Epithelial cell of esophagus (primary cell): ENCODE measurements around the gene C5orf46.
"Not testable (repeated sequence)": the region's sequence is repeated elsewhere in the genome, so short reads cannot be mapped to it uniquely, and the experiment has no call there.

ENCODE experiments used
- DNase-seq: peaks from one replicate; pipeline ENCODE4 v3.0.0; 2010; ENCODE audit warnings: low read depth
- H3K4me3 ChIP-seq: 2 replicates; pipeline ENCODE4 v1.5.1; 2011; ENCODE audit warnings: mild to moderate bottlenecking, low read length, control low read depth
- TF ChIP-seq, protein P1 (sequence below): IDR thresholded peaks from 2 replicates; pipeline ENCODE4 v1.5.1; 2011; ENCODE audit warnings: low read depth, mild to moderate bottlenecking, low read length, control low read depth, inconsistent platforms; ENCODE audit not compliant: insufficient read depth; ENCODE audit errors: missing control alignments

C5orf46 gene

DNA sequence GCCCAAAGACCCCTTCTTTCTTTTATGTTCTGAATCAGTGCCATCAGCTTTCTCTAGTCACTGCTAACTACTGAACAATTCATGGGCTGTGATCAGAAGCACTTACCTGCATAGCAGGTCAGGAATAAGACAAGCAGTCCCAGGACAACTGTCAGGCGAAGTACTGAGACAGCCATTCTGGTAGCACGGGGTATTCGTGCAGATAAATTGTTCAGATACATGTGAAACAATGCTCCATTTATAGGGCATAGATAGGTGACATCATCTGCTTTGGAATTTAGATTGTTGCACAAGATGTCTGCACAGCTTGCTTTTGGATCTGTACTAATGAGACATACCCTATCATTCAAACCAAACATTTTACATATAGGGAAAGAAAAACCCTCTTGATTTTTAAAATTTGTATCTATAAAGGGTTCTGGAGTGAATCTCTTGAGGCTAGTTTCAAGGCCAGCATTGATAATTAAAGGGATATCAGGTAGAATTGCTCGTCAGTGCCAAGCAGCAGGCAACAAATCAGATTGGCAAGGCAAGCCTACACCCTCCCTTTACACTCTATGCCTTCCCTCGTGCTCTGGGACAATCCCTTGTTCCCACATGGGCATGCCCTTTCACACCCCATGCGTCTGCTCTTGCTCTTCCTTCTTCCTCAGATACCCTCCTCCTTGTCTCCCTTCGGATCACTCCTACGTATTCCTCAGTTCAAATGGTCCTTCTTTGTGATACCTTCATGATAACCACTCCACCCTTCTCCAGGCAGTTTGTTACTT is at the start of gene C5orf46:
Gene C5orf46, minus strand, starts transcription at position 213 of the 770 bp plus-strand sequence. Its CDS starts 37 bp downstream, at position 176.
- TF ChIP-seq, protein P1, sequence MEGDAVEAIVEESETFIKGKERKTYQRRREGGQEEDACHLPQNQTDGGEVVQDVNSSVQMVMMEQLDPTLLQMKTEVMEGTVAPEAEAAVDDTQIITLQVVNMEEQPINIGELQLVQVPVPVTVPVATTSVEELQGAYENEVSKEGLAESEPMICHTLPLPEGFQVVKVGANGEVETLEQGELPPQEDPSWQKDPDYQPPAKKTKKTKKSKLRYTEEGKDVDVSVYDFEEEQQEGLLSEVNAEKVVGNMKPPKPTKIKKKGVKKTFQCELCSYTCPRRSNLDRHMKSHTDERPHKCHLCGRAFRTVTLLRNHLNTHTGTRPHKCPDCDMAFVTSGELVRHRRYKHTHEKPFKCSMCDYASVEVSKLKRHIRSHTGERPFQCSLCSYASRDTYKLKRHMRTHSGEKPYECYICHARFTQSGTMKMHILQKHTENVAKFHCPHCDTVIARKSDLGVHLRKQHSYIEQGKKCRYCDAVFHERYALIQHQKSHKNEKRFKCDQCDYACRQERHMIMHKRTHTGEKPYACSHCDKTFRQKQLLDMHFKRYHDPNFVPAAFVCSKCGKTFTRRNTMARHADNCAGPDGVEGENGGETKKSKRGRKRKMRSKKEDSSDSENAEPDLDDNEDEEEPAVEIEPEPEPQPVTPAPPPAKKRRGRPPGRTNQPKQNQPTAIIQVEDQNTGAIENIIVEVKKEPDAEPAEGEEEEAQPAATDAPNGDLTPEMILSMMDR: no peak
- DNase-seq: peak; percentile 83
- no peak within 1 kb of the TSS for H3K4me3 ChIP-seq

- TF ChIP-seq, protein P1: no peak
- no peak for DNase-seq
- no peak overlapping the region for H3K4me3 ChIP-seq
Observed at GRCh38 chr5:147954971-147955370, 48.6 kb upstream of the C5orf46 start.

DNA sequence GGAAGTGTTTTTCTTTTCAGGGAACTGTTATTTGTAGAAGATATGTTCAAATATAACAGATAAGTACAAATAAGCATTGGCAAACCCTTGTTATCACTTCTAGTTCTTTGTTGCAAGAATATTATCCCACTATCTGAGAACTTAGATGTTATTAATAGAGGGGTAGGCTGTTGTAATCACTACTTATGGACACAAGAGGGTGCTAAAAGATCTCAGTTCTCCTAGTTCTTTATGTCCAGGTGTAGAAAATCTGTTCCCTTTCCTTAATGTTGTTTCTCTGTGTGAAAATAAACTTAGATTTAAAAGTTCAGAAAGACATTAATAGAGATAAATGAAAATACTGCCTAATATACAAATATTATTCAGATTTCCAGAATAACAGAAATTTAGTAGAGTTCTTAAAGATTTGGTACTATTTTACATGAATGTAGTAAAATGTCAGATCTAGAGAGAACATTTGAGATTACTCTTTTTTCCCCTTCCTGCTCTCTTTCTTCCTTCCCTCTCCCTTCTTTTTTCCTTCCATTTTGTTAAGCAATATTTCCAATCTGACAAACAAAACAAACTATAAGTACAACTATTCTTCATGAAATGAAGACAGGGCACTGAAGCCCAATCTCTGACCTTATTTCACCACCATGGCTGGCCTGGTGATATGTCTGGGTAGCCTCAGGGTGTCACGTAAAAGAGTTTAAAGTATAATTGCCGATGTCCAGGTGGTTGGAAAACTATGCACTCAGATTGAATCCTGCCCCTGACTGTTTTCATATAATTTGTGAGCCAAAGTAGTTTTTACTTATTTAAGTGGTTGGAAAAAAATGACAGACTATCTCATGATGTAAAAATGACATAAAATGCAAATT is 43.6 kb upstream of the C5orf46 start:
- peak; percentile 62 for DNase-seq
- TF ChIP-seq, protein P1: peak; percentile 58
- no peak overlapping the region for H3K4me3 ChIP-seq

GRCh38 chr5:147946658-147947274 is 40.4 kb upstream of the C5orf46 start:
- not testable (repeated sequence) for DNase-seq, H3K4me3 ChIP-seq

- H3K4me3 ChIP-seq: no peak overlapping the region
- TF ChIP-seq, protein P1: no peak
- peak; percentile 79 for DNase-seq
Observed at GRCh38 chr5:147939431-147940114, 33.2 kb upstream of the C5orf46 start.

GRCh38 chr5:147935032-147935431 is 28.7 kb upstream of the C5orf46 start:
- peak; percentile 85 for DNase-seq
- TF ChIP-seq, protein P1: peak; percentile 60
- H3K4me3 ChIP-seq: no peak overlapping the region
